HG02885 (cell line): ENCODE results near the gene YKT6.
"Not testable (repeated sequence)": the region's sequence is repeated elsewhere in the genome, so short reads cannot be mapped to it uniquely, and the experiment has no call there.

Experiments
- ATAC-seq: cut with Tn5 transposase; IDR thresholded peaks from one replicate; pipeline ENCODE4 v1.9.1; 2021; ENCODE audit warnings: mild to moderate bottlenecking; ENCODE audit not compliant: unreplicated experiment, poor library complexity

The YKT6 gene

DNA sequence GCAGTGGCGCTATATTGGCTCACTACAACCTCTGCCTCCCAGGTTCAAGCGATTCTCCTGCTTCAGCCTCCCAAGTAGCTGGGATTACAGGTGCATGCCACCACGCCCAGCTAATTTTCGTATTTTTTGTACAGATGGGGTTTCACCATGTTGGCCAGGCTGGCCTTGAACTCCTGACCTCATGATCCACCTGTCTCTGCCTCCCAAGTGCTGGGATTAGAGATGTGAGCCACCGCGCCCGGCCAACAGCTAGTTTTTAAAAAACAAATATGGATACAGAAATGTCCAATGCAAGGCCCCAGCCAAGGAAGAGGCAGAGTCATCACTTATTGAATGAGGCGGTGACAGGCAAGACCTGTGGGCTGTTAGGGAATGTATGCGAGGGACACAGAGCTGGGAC, 28.9 kb upstream of the YKT6 start:
- not testable (repeated sequence) for ATAC-seq

DNA sequence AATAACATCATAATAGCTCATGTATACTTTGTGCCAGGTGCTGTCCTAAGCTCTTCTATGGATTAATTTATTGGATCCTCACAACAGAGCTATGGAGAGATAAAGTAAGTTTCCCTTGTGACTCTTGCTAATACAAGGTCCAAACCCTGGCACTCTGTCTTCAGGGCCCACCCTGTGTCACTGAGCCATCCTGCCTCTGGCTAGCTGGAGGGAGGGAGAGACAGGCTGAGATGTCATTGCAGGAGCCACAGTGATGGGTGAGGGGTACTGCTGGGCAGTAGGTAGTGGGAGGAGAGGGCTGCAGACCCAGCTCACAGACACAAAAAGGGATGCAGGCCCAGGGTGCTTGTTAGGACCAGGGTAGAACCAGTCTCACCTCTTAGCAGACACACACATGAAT, 28.4 kb upstream of the YKT6 start:
- ATAC-seq: no peak

DNA sequence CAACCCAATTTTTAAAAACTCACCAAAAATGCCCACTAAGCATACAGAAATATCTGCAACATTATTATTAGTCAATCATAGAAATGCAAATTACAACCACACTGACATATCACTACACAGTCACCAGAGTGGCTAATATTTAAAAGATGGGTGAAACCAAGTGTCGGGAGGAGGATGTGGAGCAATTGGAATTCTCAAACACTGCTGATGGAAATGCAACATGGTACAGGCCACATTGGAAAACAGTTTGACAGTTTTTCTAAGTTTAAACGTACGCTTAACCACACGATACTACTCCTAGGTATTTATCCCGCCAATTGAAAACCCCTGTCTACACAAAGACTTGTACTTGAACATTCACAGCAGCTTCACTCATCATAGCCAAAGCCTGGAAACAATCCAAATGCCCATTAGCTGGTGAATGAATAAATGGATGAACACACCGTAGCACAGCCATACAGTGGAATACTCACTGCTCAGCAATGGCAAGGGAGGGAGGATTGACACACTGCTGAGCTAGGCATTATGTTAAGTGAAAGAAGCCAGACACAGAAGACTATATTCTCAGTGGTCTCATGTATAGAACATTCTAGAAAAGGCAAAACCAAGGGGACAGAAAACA, 27.9 kb upstream of the YKT6 start:
- no peak for ATAC-seq

DNA sequence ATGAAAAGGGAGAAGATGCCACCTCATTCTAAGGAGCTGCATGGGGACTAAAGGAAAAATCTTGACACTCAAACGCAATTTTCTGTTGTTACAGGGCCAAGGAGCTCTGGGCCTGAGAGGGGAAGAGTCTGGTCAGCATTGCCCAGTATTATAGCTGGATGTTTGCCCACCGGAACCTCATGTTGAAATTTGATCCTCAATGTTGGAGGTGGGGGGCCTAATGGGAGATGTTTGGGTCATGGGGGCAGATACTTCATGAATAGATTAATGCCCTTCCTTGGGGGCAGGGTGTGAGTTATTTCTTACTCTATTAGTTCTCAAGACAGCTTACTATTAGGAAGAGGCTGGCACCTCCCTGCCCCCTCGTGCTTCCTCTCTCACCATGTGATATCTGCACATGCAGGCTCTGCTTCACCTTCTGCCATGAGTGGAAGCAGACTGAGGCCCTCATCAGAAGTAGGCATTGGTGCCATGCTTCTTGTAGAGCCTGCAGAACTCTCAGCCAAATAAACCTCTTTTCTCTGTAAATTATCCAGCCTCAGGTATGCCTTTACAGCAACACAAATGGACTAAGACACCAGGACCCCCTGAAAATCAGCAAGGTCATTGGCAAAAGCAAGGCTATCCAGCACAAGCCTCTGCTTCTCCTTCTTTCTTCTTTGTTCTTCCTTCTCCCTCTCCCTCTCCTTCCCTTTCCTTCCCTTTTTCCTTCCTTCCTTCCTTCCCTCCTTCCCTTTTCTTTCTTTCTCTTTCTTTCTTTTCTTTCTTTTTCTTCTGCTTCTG, 26.7 kb upstream of the YKT6 start:
- no peak for ATAC-seq

DNA sequence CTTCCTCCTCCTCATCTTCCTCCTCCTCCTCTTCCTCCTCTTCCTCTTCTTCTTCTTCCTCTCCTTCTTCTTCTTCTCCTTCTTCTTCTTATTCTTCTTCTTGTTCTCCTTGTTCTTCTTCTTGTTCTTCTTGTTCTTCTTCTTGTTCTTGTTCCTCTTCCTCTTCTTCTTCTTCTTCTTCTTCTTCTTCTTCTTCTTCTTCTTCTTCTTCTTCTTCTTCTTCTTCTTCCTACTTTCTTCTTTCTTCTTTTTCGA, 26.2 kb upstream of the YKT6 start:
- ATAC-seq: not testable (repeated sequence)

DNA sequence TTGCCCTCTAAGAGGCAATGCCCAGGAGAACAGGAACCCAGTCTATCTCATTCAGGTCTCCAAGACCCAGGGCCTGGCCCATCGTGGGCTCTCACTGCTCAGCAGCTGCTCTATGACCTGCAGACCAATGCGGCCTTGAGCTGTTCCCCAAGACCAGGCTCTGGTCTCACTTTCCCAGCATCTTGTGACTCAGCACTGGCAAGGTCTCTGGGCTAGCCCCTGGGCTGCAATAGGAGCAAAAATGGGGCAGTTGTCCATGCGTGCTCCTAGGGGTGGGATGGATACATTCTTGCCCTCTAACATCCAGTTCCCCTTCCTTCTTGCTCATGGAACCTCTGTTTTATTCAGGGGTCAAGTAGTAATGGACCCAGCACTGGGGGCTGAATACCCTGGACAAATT, 25.0 kb upstream of the YKT6 start:
- ATAC-seq: no peak

DNA sequence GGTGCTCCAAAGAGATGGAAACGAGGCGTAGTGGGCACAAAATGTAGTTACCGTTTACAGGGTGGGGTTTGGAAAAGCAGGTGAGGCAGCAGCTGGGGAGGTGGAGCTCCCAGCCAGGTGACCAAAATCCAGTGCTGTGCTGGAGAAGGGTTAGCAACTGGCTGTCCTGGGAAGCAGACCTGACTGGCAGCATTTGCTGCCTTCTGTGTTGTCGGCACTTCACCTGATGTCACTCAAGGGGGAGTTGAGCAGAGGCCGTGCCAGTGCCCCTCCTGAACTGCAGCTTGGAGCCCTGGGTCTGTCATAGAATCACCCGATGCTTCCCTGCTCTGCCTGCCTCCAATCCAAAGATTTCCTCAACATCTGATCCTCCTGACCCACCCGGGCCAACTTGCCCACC, 24.3 kb upstream of the YKT6 start:
- no peak for ATAC-seq

DNA sequence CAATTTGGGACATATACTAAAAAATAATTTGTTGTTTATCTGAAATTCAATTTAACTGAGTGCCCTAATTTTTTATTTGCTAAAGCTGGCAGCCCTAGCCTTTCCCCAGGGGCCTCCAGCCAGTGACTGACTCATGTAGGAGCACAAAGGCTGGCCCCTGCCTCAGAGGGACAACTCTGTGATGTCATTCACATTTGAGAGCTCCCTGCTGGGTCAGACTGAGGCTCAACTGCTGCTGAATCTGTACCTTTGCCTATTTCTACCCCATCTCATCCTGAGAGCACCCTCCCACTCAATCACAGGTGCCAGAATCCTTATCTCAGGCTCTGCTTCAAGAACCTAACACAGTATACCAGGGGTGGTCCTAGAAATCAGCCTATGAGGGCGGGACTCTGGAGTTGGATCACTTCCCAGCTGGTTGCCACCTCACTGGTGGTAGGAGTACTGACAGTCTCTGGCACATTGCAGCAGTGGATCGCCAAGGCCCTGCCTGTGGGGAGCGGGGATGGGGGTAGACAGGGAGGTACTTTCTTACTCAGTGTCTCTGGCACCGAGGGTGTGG, 23.1 kb upstream of the YKT6 start:
- ATAC-seq: no peak

DNA sequence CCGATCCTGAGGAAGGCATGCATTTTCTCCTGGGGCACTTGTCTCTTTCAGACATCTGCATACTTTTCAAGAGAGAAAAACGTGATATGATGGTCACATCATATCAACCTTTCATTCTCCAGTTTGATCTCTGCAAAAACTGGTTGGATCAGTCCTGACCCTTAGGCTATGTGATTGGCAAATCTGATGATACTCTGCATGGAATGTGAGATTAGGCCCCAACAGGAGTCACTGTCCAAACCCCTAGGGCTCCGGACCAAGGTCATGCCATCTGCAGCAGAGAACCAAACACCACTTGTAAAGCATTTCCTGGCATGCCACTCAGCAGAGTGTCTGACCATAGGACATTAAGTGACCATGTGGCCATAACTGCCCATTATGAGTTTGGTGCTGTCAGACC, 20.1 kb upstream of the YKT6 start:
- ATAC-seq: no peak

DNA sequence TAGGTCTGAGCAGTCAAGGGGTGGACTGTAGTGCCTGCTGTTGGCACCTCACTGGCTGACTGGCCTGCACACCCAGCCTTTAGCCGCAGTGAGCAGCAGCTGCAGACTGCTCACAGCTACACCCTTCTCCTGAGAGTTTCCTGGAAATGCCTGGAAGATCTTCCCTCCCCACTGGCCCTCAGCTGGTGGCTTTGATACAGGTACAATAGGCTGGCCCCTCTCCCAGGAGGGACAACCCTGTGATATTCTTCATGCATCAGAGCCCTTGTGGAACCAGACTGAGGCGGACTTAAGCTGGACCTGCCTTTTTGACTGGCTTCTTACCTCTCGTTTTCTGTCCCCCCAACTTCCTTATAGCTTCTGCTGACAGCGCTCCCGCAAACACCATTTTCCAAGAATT, 18.0 kb upstream of the YKT6 start:
- ATAC-seq: no peak

DNA sequence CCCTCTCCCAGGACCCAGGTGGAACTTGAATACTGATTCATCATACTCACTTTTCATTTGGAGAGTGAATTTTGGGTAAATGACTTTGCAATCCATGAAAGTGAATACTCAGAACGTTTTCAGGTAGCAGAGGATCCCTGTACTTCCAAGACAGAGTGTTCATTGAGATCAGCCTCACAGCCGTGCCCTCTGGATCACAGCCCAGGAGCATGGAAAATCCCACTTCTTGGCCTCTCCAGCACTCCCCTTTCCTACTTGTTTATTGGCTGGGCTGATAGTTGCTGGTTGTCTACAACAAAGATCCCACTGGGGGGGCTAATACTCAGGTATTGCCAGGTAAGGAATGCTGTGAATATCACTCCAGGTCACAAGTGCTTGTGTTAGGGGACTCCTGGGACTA, 17.4 kb upstream of the YKT6 start:
- ATAC-seq: no peak

DNA sequence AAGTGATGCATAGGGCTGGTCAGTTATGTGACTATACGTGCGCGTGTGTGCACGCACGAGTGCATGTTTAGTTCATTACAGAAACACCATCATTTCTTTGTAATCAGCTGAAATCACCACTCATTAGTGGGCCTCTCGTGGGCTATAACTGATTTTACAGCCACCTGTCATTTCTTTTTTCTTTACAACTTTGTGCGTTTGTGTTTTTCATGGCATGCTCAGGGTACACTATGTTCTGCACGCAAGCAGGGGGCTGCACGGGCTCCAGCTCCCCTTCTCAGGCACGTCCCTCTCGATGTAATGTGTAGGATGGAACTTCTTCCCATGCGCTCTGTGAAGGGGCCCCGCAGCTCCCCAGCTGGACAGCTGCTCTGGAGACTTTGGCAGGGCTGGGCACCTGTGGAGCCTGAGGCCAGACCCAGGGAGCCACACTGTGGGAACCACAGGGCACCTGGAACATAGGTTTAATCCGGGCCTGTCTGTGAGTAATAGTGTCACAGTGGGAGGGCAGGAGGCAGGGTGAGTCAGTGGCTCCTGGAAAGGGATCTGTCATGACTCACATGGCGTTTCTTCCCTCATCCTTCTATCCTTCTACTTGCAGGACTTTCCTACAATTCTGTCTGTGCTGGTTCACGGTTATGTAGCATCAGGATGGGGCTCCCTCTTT, 16.4 kb upstream of the YKT6 start:
- ATAC-seq: no peak

DNA sequence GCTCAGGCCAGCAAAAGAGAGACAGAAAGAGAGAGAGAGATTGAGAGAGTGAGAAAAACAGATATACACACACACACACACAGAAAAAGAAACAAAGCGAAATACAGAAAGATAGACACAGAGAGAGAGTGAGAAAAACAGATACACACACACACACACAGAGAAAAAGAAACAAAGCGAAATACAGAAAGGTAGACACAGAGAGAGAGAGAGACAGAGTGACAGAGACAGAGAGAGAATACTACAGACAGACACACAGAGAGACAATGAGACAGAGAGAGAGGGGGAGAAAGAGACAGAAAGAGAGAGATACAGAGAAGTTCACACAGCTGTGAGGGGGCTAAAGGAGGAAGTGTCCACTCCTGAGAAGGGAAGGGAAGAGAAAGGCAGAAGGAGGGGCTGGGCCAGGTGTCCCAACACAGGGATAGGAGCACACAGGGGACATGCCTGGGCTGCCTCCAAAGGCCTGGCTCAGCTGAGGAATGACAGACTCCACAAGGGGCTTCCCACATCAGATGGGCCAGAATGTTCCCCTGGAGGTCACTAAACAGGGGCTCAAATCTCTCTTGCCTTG, 15.8 kb upstream of the YKT6 start:
- ATAC-seq: no peak

DNA sequence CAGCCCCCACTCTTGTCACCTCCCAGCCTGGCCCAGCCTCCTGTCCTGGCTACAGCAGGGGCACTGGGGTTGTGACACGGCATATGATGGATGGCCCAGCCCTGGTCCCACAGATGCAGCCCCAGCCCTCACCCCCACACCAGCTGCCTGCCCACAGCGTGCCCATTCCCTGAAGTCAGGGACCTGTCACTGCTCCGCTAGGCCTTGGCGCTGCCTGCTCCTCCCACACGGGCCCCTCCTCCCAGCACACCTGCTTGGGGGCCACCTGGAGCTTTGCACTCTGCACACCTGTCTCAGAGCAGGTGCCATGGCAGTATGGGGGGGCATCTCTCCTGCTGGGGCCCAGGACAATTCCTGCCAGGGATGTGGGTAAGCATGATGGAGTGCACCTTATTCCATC, 15.0 kb upstream of the YKT6 start:
- no peak for ATAC-seq

DNA sequence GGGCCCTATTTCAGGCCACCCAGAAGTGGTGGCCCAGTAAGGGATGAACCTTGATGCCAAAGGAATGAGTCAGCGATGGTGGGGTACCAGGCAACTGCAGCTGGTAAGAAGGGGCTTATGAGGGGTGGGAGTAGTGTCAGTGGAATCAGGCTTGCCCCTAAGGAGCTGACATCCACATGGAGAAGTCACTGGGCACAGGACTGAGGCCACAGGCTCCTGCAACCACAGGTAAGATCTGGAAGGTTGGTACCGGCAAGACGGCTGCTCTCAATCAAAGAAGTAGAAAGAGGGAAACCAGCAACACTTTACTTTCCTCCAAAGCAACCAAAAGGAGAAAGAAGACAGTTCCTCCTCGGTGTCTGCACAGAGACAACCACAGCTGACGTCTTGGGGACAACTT, 14.0 kb upstream of the YKT6 start:
- ATAC-seq: no peak

DNA sequence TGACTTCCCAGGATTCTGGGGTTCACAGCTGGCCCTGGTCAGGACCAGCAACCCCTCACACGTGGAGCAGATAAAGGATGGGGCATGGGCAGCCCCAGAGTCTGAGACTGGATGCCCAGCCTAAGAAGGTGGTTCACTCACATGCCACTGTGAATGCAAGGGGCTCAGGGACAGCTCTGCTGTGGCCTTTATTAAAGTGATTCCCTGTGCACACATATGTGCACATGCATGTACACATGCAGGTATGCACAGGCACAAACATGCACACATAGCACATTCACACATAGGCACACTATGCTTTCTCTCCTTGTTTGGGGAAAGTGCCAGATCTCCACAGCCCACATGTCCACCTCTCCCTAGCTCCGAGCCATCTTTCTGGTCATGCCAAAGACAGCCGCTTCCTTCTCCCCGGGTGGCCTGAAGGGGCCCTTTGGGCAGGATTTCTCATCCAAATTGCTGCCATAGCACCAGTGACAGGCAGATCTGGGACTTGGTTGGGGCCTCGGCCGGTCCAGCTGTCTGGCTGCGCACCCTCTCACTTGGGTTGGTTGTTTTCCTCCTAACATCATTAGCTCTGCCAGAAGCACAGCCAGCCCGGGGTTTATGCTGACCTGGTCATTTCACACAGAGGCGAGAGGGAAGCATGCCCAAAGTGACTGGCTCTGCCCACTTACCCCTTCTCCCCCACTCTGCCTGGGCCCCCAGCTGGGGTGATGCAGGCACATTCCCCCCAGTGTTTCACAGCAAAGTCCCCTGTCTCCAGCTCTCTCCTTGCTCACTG, 13.0 kb upstream of the YKT6 start:
- ATAC-seq: no peak

DNA sequence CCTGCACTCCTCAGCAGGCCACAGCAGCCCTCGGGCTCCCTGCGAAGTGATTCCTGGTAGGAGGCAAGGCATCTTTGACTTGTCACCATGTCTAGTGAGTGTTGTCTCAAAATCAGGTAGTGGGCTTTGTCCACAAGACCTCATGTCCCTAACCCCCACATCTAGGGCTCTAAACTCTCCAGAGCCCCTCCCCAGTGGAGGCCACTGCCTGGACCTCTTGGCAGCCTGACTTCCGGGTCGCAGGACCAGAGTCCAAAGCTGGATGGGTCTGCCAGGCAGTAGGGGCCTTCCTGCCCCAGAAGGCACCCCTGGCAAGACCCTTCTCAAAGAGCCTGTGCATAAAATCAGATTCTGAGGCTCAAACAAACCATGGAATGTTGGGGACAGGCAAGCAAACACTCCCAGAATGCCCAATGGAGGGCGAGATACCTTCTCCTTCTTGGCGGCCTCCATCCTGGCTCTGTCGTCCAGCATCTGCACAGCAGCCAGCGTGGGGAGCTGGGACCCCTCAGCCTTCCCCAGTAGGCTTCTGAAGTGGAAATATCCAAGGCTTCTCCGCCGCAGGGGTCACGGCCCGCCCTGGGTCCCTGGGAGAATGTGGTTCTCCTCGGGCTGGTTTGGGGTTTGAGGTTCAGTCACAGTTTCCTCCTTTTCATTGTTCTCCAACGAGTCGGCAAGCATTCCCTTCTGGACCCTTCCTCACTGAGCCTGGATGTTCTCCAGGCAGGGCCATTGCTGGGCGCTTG, 12.1 kb upstream of the YKT6 start:
- ATAC-seq: no peak

DNA sequence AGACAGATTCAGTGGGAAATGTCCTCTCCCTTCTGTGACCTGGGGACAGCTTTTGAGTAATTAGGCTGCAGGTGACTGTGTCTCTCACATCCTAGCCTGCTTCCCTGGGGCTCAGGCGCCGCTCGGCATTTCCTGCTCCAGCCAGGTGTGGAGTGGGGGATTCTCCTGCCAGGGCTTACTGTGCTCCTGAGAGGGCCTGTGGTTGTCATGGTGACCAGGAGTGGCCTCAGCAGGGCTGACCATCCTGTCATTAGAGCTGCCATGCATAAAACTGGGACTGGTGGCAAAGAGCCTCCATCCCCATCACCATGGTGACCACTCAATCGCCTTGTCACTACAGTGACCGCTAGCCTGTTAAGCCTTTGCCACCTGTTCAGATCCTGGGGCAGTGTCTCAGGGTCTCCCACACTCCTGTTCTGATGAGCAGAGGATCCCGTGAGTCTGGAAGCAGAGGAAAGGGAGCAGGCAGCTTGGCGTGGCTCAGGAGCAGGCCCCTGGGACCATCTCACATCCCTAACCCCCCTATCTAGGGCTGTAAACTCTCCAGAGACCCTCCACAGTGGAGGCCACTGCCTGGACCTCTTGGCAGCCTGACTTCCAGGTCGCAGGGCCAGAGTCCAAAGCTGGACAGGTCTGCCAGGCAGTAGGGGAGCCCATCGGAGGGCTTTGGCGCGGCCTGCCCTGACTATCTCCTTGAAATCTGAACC, 11.3 kb upstream of the YKT6 start, which contains the start of gene GCK:
Gene GCK, minus strand, starts transcription at position 154 of the 707 bp plus-strand sequence. CDS start 486 bp downstream, outside the sequence.
- ATAC-seq: no peak
